GM10847 (cell line): ENCODE measurements around the gene MEIOB.

ENCODE experiments used
- POLR2A ChIP-seq: IDR thresholded peaks from 2 replicates; pipeline ENCODE4 v1.6.1; 2011; ENCODE audit not compliant: insufficient read length; ENCODE audit errors: extremely low read depth

MEIOB gene

GRCh38 chr16:1816396-1817275 is 55.3 kb downstream of the MEIOB start:
- TF ChIP-seq POLR2A: no peak

GRCh38 chr16:1815461-1815860 is 56.5 kb downstream of the MEIOB start:
- no peak for TF ChIP-seq POLR2A

- TF ChIP-seq POLR2A: no peak
These were observed 59.2 kb downstream of the MEIOB start for GRCh38 chr16:1812732-1813163.

GRCh38 chr16:1810536-1810935 is 61.4 kb downstream of the MEIOB start:
- TF ChIP-seq POLR2A: no peak

- TF ChIP-seq POLR2A: no peak
These were observed 61.9 kb downstream of the MEIOB start for GRCh38 chr16:1810106-1810505.

GRCh38 chr16:1809281-1809801 is 62.6 kb downstream of the MEIOB start:
- no peak for TF ChIP-seq POLR2A

- no peak for TF ChIP-seq POLR2A
These were observed 63.3 kb downstream of the MEIOB start for GRCh38 chr16:1808691-1809090.

GRCh38 chr16:1807626-1808025 is 64.3 kb downstream of the MEIOB start:
- no peak for TF ChIP-seq POLR2A

GRCh38 chr16:1800701-1801100 is 71.3 kb downstream of the MEIOB start:
- TF ChIP-seq POLR2A: no peak

GRCh38 chr16:1794908-1795666 is 76.9 kb downstream of the MEIOB start:
- no peak for TF ChIP-seq POLR2A

- TF ChIP-seq POLR2A: no peak
These were observed 77.6 kb downstream of the MEIOB start for GRCh38 chr16:1794221-1794871.

GRCh38 chr16:1793578-1794220 is 78.3 kb downstream of the MEIOB start, which contains the start of gene IGFALS:
IGFALS (minus strand) TSS chr16:1793705; CDS start chr16:1793652, 53 bp downstream.
- TF ChIP-seq POLR2A: no peak

- TF ChIP-seq POLR2A: no peak
These were observed 79.0 kb downstream of the MEIOB start for GRCh38 chr16:1792836-1793577.

GRCh38 chr16:1791943-1792812 is 79.8 kb downstream of the MEIOB start:
- TF ChIP-seq POLR2A: no peak
